Brain microvascular endothelial cell (primary cell): ENCODE data around the gene THSD7B.

Source experiments
- DNase-seq: peaks from one replicate; pipeline ENCODE4 v3.0.0-alpha.2; 2020
- H3K27ac ChIP-seq: fragments of 250-450 bp; sonication (Bioruptor Pico); 2 replicates; pipeline ENCODE4 v1.5.1; 2020; ENCODE audit warnings: mild to moderate bottlenecking, moderate library complexity
- H3K27me3 ChIP-seq: fragments of 250-450 bp; sonication (Bioruptor Pico); replicated peaks from 2 replicates; pipeline ENCODE4 v1.5.1; 2020; ENCODE audit warnings: mild to moderate bottlenecking
- H3K36me3 ChIP-seq: fragments of 250-450 bp; sonication (Bioruptor Pico); replicated peaks from 2 replicates; pipeline ENCODE4 v1.5.1; 2020; ENCODE audit warnings: mild to moderate bottlenecking
- H3K4me3 ChIP-seq: 2 replicates; pipeline ENCODE4 v1.5.1; 2011; ENCODE audit warnings: low read depth, mild to moderate bottlenecking, control low read depth, low read length, moderate library complexity
- CTCF ChIP-seq: IDR thresholded peaks from 2 replicates; pipeline ENCODE4 v1.5.1; 2011; ENCODE audit warnings: low read depth, mild to moderate bottlenecking, moderate library complexity, low read length, control low read depth, inconsistent platforms; ENCODE audit errors: missing control alignments
- in situ Hi-C: cut with HindIII; loops from 2 replicates; pipeline ENCODE4 v1.10.0; 2017; ENCODE audit warnings: low sequenced_read_pairs, low pct_ligation_motif_present

Gene THSD7B

GRCh38 chr2:137138263-137138662 is 372.9 kb downstream of the THSD7B start:
- no peak for TF ChIP-seq CTCF
- in situ Hi-C loops: no loop called here
- Histone ChIP-seq H3K27ac (no peak overlapping the region), H3K27me3 (no peaks in the 10 kb centered on the region), H3K4me3 (no peak overlapping the region), H3K36me3 (no peaks in the 10 kb centered on the region)
- no peak for DNase-seq

GRCh38 chr2:137151731-137152130 is 386.4 kb downstream of the THSD7B start:
- no peak overlapping the region for H3K27ac ChIP-seq
- DNase-seq: no peak
- no peaks in the 10 kb centered on the region for H3K36me3 ChIP-seq
- no peak for TF ChIP-seq CTCF
- no peak overlapping the region for H3K4me3 ChIP-seq
- H3K27me3 ChIP-seq: no peaks in the 10 kb centered on the region
- in situ Hi-C loops: no loop called here

DNA sequence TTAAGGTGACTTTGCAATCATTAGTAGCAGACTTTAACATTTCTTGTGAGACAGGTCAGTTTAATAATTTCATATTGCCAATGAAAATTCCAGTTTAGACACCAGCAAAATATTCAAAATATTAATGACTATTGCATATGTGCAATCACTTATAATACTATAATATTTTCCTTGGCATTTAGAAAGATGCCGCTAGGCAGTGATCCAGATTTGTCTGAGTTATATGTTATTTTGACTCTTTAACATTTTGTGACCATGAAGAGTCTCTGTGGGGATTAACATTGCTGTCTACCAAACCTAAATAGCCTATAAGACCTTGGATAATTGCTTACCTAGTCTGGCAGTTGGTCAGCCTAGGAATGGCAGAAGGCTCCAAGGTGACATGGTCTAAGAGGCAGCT is 389.6 kb downstream of the THSD7B start:
- in situ Hi-C loops: no loop called here

DNA sequence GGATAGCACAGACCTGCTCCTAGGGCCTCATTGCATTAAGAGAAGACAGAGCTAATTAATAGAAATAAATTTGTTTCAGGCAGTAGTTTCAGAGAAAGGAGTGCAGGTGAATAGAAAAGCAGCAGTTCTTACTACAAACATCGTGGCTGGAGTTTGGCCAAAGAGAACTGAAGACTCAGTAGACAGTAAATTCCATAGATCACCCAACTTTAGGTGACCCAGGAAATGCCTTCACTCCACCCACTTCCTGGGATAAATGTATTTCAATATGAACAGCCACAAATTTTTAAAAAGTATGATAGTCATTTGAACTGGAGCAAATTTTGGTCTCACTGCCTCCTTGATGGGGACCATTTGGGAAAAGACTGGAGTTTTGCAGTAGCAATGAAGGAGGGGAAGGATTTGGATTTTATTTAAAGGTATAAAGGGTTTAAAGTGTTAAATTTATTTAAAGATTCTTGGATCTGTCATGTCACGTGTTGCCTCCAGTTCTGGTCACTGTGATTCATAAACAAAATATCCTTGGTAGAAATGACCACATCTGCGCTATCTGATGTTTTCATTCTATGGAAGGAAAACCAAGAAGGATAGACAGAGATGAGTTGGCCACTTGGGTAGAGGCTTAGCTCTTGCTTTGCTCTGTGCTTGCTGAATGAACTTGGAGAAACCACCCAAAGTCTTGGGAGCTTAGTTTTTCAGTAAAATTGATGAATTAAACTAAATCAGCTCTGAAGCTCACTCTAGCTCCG is 390.2 kb downstream of the THSD7B start:
- H3K27ac ChIP-seq: peak overlapping the region; percentile 49
- H3K27me3 ChIP-seq: no peaks in the 10 kb centered on the region
- in situ Hi-C loops: no loop called here
- H3K36me3 ChIP-seq: no peaks in the 10 kb centered on the region
- TF ChIP-seq CTCF: no peak
- peak; percentile 79 for DNase-seq
- H3K4me3 ChIP-seq: no peak overlapping the region

More for the DNA sequence above, 389.6 kb downstream of the THSD7B start:
- H3K27ac ChIP-seq: peak overlapping the region; percentile 49
- no peaks in the 10 kb centered on the region for H3K27me3 ChIP-seq
- no peaks in the 10 kb centered on the region for H3K36me3 ChIP-seq
- TF ChIP-seq CTCF: no peak
- DNase-seq: no peak
- H3K4me3 ChIP-seq: no peak overlapping the region

DNA sequence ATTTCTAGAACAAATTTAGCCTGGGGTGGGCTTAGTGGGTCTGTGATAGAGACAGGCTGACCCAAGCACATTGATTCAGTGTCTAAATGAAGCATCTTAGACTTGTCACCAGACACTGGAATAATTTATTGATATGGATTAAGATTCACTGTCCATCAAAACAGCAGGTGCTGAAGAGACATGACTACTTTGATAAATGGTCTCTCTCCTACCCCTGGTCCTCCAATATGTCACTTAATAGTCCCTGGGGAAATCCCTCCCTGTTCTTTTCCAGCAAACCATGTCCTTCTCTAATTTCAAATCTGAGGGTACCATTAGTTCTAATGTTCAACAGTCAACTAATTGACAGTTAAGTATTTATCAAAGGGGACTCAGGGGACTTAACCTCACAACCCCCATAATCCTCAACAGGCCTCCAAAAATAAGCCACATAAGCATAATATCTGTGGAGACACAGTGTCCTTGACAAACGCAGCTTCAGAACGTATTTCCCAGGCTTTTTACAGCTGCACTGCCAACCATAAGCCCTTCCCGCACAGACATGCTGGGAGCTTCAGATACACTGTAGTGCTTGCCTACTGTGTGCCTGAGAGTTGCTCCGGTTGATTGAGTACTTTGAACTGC is 391.0 kb downstream of the THSD7B start:
- peak overlapping the region; percentile 49 for H3K27ac ChIP-seq
- no peak for TF ChIP-seq CTCF
- in situ Hi-C loops: no loop called here

More for the DNA sequence above, 391.0 kb downstream of the THSD7B start:
- no peak for DNase-seq
- H3K36me3 ChIP-seq: no peaks in the 10 kb centered on the region
- H3K4me3 ChIP-seq: no peak overlapping the region
- H3K27me3 ChIP-seq: no peaks in the 10 kb centered on the region
